Measurements from ENCODE around the gene RAD52.

GRCh38 chr12:989751-990660 is 40.5 kb upstream of the RAD52 start:
- TF ChIP-seq EZH2 (IDR thresholded peaks at IDR 0.05; ENCODE audit: low read length, unreplicated experiment) (no peak), CTCF (conservative IDR thresholded peaks at IDR 0.05; ENCODE audit: low read depth, low read length) (no peak), EZH2phosphoT487 (IDR thresholded peaks at IDR 0.05; ENCODE audit: borderline replicate concordance, low read length) (no peak)
